ENCODE measurements around the gene PLA2G2D. TPM values are rescaled to one million over a fixed set of nuclear protein-coding genes. Genes with fewer than 3 reads are reported as not detected.

The PLA2G2D gene
- total and polyA plus RNA-seq, 2 experiments from 2014 or later, result not detected

GRCh38 chr1:20154301-20154831 lies 35.0 kb upstream of the PLA2G2D start (continued):
- no peak for TF ChIP-seq REST (IDR thresholded peaks at IDR 0.05; ENCODE audit: unreplicated experiment)
- TF ChIP-seq, protein P1, sequence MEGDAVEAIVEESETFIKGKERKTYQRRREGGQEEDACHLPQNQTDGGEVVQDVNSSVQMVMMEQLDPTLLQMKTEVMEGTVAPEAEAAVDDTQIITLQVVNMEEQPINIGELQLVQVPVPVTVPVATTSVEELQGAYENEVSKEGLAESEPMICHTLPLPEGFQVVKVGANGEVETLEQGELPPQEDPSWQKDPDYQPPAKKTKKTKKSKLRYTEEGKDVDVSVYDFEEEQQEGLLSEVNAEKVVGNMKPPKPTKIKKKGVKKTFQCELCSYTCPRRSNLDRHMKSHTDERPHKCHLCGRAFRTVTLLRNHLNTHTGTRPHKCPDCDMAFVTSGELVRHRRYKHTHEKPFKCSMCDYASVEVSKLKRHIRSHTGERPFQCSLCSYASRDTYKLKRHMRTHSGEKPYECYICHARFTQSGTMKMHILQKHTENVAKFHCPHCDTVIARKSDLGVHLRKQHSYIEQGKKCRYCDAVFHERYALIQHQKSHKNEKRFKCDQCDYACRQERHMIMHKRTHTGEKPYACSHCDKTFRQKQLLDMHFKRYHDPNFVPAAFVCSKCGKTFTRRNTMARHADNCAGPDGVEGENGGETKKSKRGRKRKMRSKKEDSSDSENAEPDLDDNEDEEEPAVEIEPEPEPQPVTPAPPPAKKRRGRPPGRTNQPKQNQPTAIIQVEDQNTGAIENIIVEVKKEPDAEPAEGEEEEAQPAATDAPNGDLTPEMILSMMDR (conservative IDR thresholded peaks at IDR 0.05; ENCODE audit: low read depth in 2 of 2), result no peak

DNA sequence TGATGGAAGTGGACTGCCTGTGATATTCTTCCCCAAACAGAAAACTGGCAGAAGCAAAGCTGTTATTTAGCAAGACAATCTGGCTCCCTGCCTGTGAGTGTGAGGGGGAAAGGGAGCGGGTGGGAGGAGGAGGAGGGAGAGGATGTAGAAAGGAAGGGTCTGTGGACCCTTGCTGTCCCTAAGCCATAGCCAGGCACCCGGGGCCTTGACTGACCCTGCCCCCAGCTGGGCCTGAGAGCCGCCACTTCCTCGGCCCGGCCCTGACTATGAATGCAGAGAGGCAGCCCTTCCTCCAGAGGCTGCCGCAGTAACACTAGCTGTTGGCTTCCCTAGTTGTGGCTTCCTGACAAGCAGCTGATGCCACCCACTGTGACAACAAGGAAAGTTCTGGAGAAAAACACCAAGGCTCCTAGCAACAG lies 33.7 kb upstream of the PLA2G2D start:
- Histone ChIP-seq H3K4me2 (peak overlapping the region; percentile 51; the same call in 1 of the 2 replicates), H2AFZ (no peak overlapping the region), H3K79me2 (replicated peaks; ENCODE audit: insufficient read depth) (no peaks in the 10 kb centered on the region), H4K20me1 (replicated peaks; ENCODE audit: insufficient read depth) (no peaks in the 10 kb centered on the region), H3F3A (replicated peaks; ENCODE audit: low read depth) (0 out of 2 replicates have a peak, but pooled peaks cover 3% of the 10 kb centered on the region), H3K4me1 (ENCODE audit: insufficient read depth) (peaks cover 9% of the 10 kb centered on the region; the same call in 1 of the 2 replicates), H3K27ac (ENCODE audit: low read depth) (no peak overlapping the region), H3K27me3 (ENCODE audit: insufficient read depth) (no peaks in the 10 kb centered on the region), H3K36me3 (ENCODE audit: insufficient read depth) (no peaks in the 10 kb centered on the region), H3K9me2 (ENCODE audit: insufficient read depth) (no peaks in the 10 kb centered on the region), H3K4me3 (no peak overlapping the region)
- no peak for TF ChIP-seq ZNF331 (CRISPR knock-in tag; IDR thresholded peaks at IDR 0.05; ENCODE audit: low read depth)
- no peak for TF ChIP-seq POLR2AphosphoS5 (IDR thresholded peaks at IDR 0.05; ENCODE audit: low read depth)
- no peak for TF ChIP-seq CREB1 (CRISPR knock-in tag; IDR thresholded peaks at IDR 0.05; ENCODE audit: low read depth)
- no peak for TF ChIP-seq JUNB (IDR thresholded peaks at IDR 0.05; ENCODE audit: unreplicated experiment)
- TF ChIP-seq ETS1 (IDR thresholded peaks at IDR 0.05), result no peak
- TF ChIP-seq REST (IDR thresholded peaks at IDR 0.05; ENCODE audit: unreplicated experiment), result no peak
- no peak for TF ChIP-seq ZNF114 (CRISPR knock-in tag; IDR thresholded peaks at IDR 0.05)
- Mint-ChIP-seq H3K27ac (no peak overlapping the region), H3K9me3 (no peaks in the 10 kb centered on the region), H3K4me3 (peak overlapping the region; percentile 14; the same call in 1 of the 3 replicates), H3K36me3 (ENCODE audit: low read depth) (no peaks in the 10 kb centered on the region), H3K27me3 (ENCODE audit: insufficient read depth, low read depth, poor library complexity) (peaks cover 6% of the 10 kb centered on the region), H3K4me1 (peaks cover 22% of the 10 kb centered on the region)
- ATAC-seq (peak; percentile 59), DNase-seq (ENCODE audit: low spot score) (peak; percentile 61)

Measured in GM23338 (cell line).